ENCODE data around the gene ATP1B1. TPM values are rescaled to one million over a fixed set of nuclear protein-coding genes. Genes with fewer than 3 reads are reported as not detected.

The ATP1B1 gene
- total and polyA plus RNA-seq, 2 of the 8 experiments (the other 6 are each of a cell fraction or from before 2014, with no cell fraction given) = 16.3 to 76.5 TPM

DNA sequence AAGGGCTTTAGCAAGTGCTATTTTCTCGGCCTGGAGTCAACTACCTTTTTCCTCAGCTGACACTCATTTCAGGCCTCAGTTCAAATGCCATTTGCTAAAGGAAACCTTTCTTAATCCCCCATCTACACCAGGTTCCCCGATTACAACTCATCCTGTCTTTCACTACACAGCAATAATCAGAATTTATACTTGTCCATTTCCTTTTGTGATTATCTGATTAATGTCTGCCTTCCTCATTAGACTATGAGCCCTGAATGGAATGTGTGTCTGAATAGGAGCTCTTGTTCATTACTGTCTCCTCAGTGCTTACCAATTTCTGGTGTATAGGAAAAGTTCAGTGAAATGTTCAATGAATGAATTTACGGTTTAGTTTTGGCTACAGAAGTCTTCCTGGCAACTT, 36.9 kb downstream of the ATP1B1 start:
- ChIA-PET POLR2A (ENCODE audit: partially characterized antibody) (no interaction called here), CTCF (ENCODE audit: partially characterized antibody) (interaction anchor here (0.6 to 2.1 kb wide), 7 partner anchors 9 to 800 kb away, joined by 3 to 7 read pairs (median 4); no protein-coding TSS in a partner anchor)
- no peaks in the 10 kb centered on the region for H3K79me1 ChIP-seq (ENCODE audit: low read depth, low read length)
- no peaks in the 10 kb centered on the region for H3K27me3 ChIP-seq (replicated peaks in 1 of 4; ENCODE audit: control insufficient read depth in 3 of 4, extremely low read depth in 1 of 4, insufficient read depth in 3 of 4, low read length in 3 of 4)
- no peaks in the 10 kb centered on the region for H3K9me3 ChIP-seq (ENCODE audit: insufficient read depth in 2 of 2, low read depth in 1 of 2, low read length in 1 of 2)
- H3K36me3 ChIP-seq (ENCODE audit: control insufficient read depth in 2 of 4, insufficient read depth in 4 of 4, low read length in 3 of 4) = no peaks in the 10 kb centered on the region
- H4K5ac ChIP-seq (ENCODE audit: insufficient read length, low read depth, low read length) = no peak overlapping the region
- no peaks in the 10 kb centered on the region for H3K79me2 ChIP-seq (ENCODE audit: control insufficient read depth in 1 of 2, insufficient read depth in 2 of 2, low read length in 2 of 2)
- no peak overlapping the region for H2BK12ac ChIP-seq (ENCODE audit: low read depth, low read length)
- no peak overlapping the region for H3K4ac ChIP-seq (replicated peaks; ENCODE audit: insufficient read length, low read depth, low read length)
- no peak for DNase-seq (ENCODE audit: low read depth in 1 of 2, low spot score in 2 of 2)
- H3K4me1 ChIP-seq (replicated peaks in 1 of 4; ENCODE audit: control insufficient read depth in 3 of 4, insufficient read depth in 4 of 4, low read length in 3 of 4) = no peaks in the 10 kb centered on the region
- H3K9ac ChIP-seq (replicated peaks in 1 of 4; ENCODE audit: extremely low read depth in 1 of 4, low read depth in 3 of 4, low read length in 3 of 4) = no peak overlapping the region
- no peak for FAIRE-seq
- H2AK5ac ChIP-seq (ENCODE audit: low read depth, low read length) = no peak overlapping the region
- H2BK20ac ChIP-seq (ENCODE audit: low read length) = no peak overlapping the region
- H2BK120ac ChIP-seq (replicated peaks; ENCODE audit: low read depth, low read length) = no peak overlapping the region
- WGBS, 2 experiments (ENCODE audit: extremely low coverage in 1 of 2, insufficient coverage in 1 of 2, insufficient read length in 1 of 2, insufficient replicate concordance in 2 of 2, low coverage in 1 of 2, low lambda C conversion rate in 2 of 2, missing lambda C conversion rate in 1 of 2) = 88% methylated on average over 3 of the region's 3 CpGs; no CpG with 5 or more reads in 1 of the 2 experiments
- no peak overlapping the region for H3K4me2 ChIP-seq (ENCODE audit: insufficient read depth in 1 of 2, low read depth in 2 of 2, low read length in 2 of 2)
- H2BK5ac ChIP-seq (ENCODE audit: low read depth, low read length) = no peak overlapping the region
- no peak overlapping the region for H3K18ac ChIP-seq (ENCODE audit: extremely low read depth, low read length)
- H3K23me2 ChIP-seq (ENCODE audit: low read depth, low read length) = no peaks in the 10 kb centered on the region
- no peak overlapping the region for H3K14ac ChIP-seq (ENCODE audit: insufficient read length)
- no peak overlapping the region for H4K91ac ChIP-seq (replicated peaks; ENCODE audit: insufficient read length, low read length)
- no peak overlapping the region for H3K56ac ChIP-seq (replicated peaks; ENCODE audit: insufficient read length, low read depth, low read length)
- no peak overlapping the region for H2BK15ac ChIP-seq (ENCODE audit: low read length)
- no peak overlapping the region for H3K27ac ChIP-seq (ENCODE audit: low read depth, low read length)
- no peaks in the 10 kb centered on the region for H4K20me1 ChIP-seq (replicated peaks in 1 of 2; ENCODE audit: control insufficient read depth in 1 of 2, insufficient read depth in 2 of 2, low read length in 2 of 2)
- H3K4me3 ChIP-seq (ENCODE audit: extremely low read depth in 1 of 4, insufficient read depth in 2 of 4, low read depth in 3 of 4, low read length in 4 of 4) = no peak overlapping the region
- H4K8ac ChIP-seq (ENCODE audit: extremely low read depth, insufficient read depth, low read length) = no peak overlapping the region
- no peak overlapping the region for H2AFZ ChIP-seq (ENCODE audit: low read length)
- no peak overlapping the region for H3K23ac ChIP-seq (ENCODE audit: insufficient read length)
- TF ChIP-seq SUZ12 (IDR thresholded peaks at IDR 0.05; ENCODE audit: low read length) = no peak
- no peak for TF ChIP-seq JUND (IDR thresholded peaks at IDR 0.05; ENCODE audit: low read length)
- TF ChIP-seq MAFK (IDR thresholded peaks at IDR 0.05; ENCODE audit: low read depth, low read length) = no peak
- no peak for TF ChIP-seq KDM4A (IDR thresholded peaks at IDR 0.05; ENCODE audit: low read depth, low read length, severe bottlenecking)
- TF ChIP-seq BACH1 (IDR thresholded peaks at IDR 0.05; ENCODE audit: low read length) = no peak
- no peak for TF ChIP-seq RXRA (IDR thresholded peaks at IDR 0.05; ENCODE audit: insufficient read depth, low read depth, low read length)
- no peak for TF ChIP-seq SIN3A (conservative IDR thresholded peaks at IDR 0.05 in 1 of 2, IDR thresholded peaks at IDR 0.05 in 1 of 2; ENCODE audit: low read depth in 1 of 2, low read length in 2 of 2)
- TF ChIP-seq SP2 (IDR thresholded peaks at IDR 0.05; ENCODE audit: low read length) = no peak
- TF ChIP-seq CBX8 (IDR thresholded peaks at IDR 0.05; ENCODE audit: borderline replicate concordance, low read depth, low read length) = no peak
- TF ChIP-seq, protein P1, sequence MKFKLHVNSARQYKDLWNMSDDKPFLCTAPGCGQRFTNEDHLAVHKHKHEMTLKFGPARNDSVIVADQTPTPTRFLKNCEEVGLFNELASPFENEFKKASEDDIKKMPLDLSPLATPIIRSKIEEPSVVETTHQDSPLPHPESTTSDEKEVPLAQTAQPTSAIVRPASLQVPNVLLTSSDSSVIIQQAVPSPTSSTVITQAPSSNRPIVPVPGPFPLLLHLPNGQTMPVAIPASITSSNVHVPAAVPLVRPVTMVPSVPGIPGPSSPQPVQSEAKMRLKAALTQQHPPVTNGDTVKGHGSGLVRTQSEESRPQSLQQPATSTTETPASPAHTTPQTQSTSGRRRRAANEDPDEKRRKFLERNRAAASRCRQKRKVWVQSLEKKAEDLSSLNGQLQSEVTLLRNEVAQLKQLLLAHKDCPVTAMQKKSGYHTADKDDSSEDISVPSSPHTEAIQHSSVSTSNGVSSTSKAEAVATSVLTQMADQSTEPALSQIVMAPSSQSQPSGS (IDR thresholded peaks at IDR 0.05; ENCODE audit: low read length) = no peak
- TF ChIP-seq ASH2L (IDR thresholded peaks at IDR 0.05; ENCODE audit: low read length) = no peak
- TF ChIP-seq POLR2A (IDR thresholded peaks at IDR 0.05; ENCODE audit: control extremely low read depth in 1 of 2, low read depth in 2 of 2, low read length in 2 of 2) = no peak
- no peak for TF ChIP-seq RAD21 (IDR thresholded peaks at IDR 0.05 in 1 of 2, conservative IDR thresholded peaks at IDR 0.05 in 1 of 2; ENCODE audit: low read depth in 2 of 2, low read length in 2 of 2)

Data from H1 (cell line).